Measurements from ENCODE around the gene SLC16A10. TPM values are rescaled to one million over a fixed set of nuclear protein-coding genes. Genes with fewer than 3 reads are reported as not detected.
"Not testable (repeated sequence)": the region's sequence is repeated elsewhere in the genome, so short reads cannot be mapped to it uniquely, and the experiment has no call there.

SLC16A10 gene
- total RNA-seq, 4 donors from 2014 or later: 1.5 to 8.9 (median 4.2) TPM

DNA sequence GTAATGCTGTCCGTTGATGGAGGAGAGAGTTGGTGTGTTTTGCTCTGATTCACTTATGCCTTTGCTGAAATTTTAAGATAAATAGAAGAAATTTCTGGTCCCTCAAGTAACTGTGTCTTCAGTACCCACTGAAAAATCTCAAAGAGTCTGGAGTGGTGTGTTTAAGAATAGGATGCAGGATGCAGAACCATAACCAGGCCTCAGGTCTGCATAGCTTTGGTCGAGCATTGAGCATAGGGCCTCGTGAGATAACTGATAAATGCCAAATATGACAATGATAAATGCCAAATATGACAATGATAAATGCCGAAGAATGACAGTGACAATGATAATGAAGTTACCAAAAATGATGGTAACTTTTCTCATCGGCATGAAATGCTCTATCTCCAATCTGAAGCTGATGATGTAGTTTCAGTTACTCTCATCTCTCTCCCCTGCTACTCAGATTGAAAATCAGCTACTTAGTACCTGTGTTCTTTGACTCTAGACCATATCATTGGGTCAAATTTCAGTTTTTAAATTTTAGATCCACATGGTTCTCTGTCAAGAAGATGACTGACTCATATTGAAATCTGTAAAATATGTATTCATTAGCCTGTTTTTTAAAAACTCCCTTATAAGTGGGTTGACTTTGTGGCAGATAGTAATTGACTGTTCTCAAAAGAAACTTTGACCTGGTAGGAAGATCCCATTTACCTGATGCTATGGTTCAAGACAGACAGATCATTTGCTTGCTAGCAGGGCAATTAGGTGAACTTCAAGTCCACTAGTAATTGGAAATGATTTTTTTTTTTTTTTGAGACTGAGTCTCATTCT lies 96.6 kb downstream of the SLC16A10 start:
- Histone ChIP-seq H3K4me3 (no peak overlapping the region), H3K27me3 (no peaks in the 10 kb centered on the region), H3K27ac (no peak overlapping the region), H3K9me3 (no peaks in the 10 kb centered on the region), H3K4me1 (no peaks in the 10 kb centered on the region), H3K36me3 (no peaks in the 10 kb centered on the region)
- no peak for DNase-seq
- in situ Hi-C loops (cut with MboI; ENCODE audit: low pct_ligation_motif_present in 1 of 4, low pct_unique_long_range_greater_than_20kb in 1 of 4, low sequenced_read_pairs in 3 of 4): no loop called here
- intact Hi-C loops (cut with DNase I; ENCODE audit: low total_unique reads): no loop called here
- WGBS, 2 donors (ENCODE audit: low coverage in 1 of 2): 66 to 76% methylated on average over 4 to 5 of the region's 5 CpGs
- TF ChIP-seq, protein P1, sequence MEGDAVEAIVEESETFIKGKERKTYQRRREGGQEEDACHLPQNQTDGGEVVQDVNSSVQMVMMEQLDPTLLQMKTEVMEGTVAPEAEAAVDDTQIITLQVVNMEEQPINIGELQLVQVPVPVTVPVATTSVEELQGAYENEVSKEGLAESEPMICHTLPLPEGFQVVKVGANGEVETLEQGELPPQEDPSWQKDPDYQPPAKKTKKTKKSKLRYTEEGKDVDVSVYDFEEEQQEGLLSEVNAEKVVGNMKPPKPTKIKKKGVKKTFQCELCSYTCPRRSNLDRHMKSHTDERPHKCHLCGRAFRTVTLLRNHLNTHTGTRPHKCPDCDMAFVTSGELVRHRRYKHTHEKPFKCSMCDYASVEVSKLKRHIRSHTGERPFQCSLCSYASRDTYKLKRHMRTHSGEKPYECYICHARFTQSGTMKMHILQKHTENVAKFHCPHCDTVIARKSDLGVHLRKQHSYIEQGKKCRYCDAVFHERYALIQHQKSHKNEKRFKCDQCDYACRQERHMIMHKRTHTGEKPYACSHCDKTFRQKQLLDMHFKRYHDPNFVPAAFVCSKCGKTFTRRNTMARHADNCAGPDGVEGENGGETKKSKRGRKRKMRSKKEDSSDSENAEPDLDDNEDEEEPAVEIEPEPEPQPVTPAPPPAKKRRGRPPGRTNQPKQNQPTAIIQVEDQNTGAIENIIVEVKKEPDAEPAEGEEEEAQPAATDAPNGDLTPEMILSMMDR (IDR thresholded peaks at IDR 0.05): no peak
- no peak for TF ChIP-seq EP300 (IDR thresholded peaks at IDR 0.05; ENCODE audit: low read depth)
- no peak for TF ChIP-seq POLR2AphosphoS5 (IDR thresholded peaks at IDR 0.05)
- no peak for TF ChIP-seq POLR2A (IDR thresholded peaks at IDR 0.05)

GRCh38 chr6:111184827-111185532 lies 97.7 kb downstream of the SLC16A10 start:
- H3K27me3 ChIP-seq: no peaks in the 10 kb centered on the region
- in situ Hi-C loops (cut with MboI; ENCODE audit: low pct_ligation_motif_present in 1 of 4, low pct_unique_long_range_greater_than_20kb in 1 of 4, low sequenced_read_pairs in 3 of 4) (no loop called here), intact Hi-C loops (cut with DNase I; ENCODE audit: low total_unique reads) (no loop called here)
- no peaks in the 10 kb centered on the region for H3K36me3 ChIP-seq
- 78 to 85% methylated on average over 4 to 6 of the region's 6 CpGs for WGBS, 2 donors (ENCODE audit: low coverage in 1 of 2)
- no peak overlapping the region for H3K4me3 ChIP-seq
- no peak overlapping the region for H3K27ac ChIP-seq
- TF ChIP-seq POLR2AphosphoS5 (IDR thresholded peaks at IDR 0.05): no peak
- TF ChIP-seq EP300 (IDR thresholded peaks at IDR 0.05; ENCODE audit: low read depth): no peak
- TF ChIP-seq, protein P1 (IDR thresholded peaks at IDR 0.05): no peak
- TF ChIP-seq POLR2A (IDR thresholded peaks at IDR 0.05): no peak
- no peaks in the 10 kb centered on the region for H3K9me3 ChIP-seq
- H3K4me1 ChIP-seq: no peaks in the 10 kb centered on the region
- DNase-seq: no peak

DNA sequence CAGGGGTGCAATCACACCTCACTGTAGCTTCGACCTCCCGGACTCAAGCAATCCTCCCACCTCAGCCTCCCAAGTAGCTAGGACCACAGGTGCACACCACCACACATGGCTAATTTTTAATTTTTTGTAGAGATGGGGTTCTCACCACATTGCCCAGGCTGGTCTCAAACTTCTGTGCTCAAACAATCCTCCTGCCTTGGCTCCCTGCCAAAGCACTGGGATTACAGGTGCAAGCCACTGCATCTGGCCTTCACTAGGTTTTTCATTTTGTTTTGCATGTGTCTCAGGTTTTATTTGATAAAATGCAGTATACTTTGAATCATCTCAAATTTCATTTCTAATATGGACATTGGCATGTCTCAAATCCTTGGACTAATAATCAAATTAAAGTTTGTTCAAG lies 98.7 kb downstream of the SLC16A10 start:
- Histone ChIP-seq H3K9me3 (no peaks in the 10 kb centered on the region), H3K36me3 (no peaks in the 10 kb centered on the region), H3K4me1 (no peaks in the 10 kb centered on the region), H3K4me3 (no peak overlapping the region), H3K27ac (no peak overlapping the region), H3K27me3 (no peaks in the 10 kb centered on the region)
- TF ChIP-seq EP300 (IDR thresholded peaks at IDR 0.05; ENCODE audit: low read depth) (no peak), POLR2A (IDR thresholded peaks at IDR 0.05) (no peak), POLR2AphosphoS5 (IDR thresholded peaks at IDR 0.05) (no peak)
- TF ChIP-seq, protein P1 (IDR thresholded peaks at IDR 0.05): no peak
- 94 to 100% methylated on average over 1 to 2 of the region's 2 CpGs for WGBS, 2 donors (ENCODE audit: low coverage in 1 of 2)
- intact Hi-C loops (cut with DNase I; ENCODE audit: low total_unique reads): no loop called here
- no peak for DNase-seq
- in situ Hi-C loops (cut with MboI; ENCODE audit: low pct_ligation_motif_present in 1 of 4, low pct_unique_long_range_greater_than_20kb in 1 of 4, low sequenced_read_pairs in 3 of 4): no loop called here

- intact Hi-C loops (cut with DNase I; ENCODE audit: low total_unique reads) (no loop called here), in situ Hi-C loops (cut with MboI; ENCODE audit: low pct_ligation_motif_present in 1 of 4, low pct_unique_long_range_greater_than_20kb in 1 of 4, low sequenced_read_pairs in 3 of 4) (no loop called here)
- Histone ChIP-seq H3K9me3 (no peaks in the 10 kb centered on the region), H3K27me3 (no peaks in the 10 kb centered on the region), H3K36me3 (no peaks in the 10 kb centered on the region), H3K27ac (no peak overlapping the region), H3K4me3 (no peak overlapping the region), H3K4me1 (no peaks in the 10 kb centered on the region)
- WGBS, 2 donors (ENCODE audit: low coverage in 1 of 2): 79 to 100% methylated on average over 1 of the region's 1 CpG
- no peak for TF ChIP-seq POLR2A (IDR thresholded peaks at IDR 0.05)
- no peak for DNase-seq
Observed at GRCh38 chr6:111187874-111188273, 100.6 kb downstream of the SLC16A10 start.

DNA sequence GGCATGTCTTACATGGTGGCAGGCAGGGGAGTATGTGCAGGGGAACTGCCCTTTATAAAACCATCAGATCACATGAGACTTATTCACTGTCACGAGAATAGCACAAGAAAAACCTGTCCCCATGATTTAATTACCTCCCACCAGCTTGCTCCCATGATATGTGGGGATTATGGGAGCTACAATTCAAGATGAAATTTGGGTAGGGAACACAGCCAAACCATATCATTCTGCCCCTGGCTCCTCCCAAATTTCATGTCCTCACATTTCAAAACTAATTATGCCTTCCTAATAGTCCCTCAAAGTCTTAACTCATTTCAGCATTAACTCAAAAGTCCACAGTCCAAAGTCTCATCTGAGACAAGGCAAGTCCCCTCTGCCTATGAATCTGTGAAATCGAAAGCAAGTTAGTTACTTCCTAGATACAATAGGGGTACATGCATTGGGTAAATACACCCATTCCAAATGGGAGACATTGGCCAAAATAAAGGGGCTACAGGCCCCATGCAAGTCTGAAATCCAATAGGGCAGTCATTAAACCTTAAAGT lies 102.4 kb downstream of the SLC16A10 start:
- H3K9me3 ChIP-seq; H3K27ac ChIP-seq; H3K27me3 ChIP-seq; H3K4me1 ChIP-seq; DNase-seq; in situ Hi-C loops (cut with MboI; ENCODE audit: low pct_ligation_motif_present in 1 of 4, low pct_unique_long_range_greater_than_20kb in 1 of 4, low sequenced_read_pairs in 3 of 4); intact Hi-C loops (cut with DNase I; ENCODE audit: low total_unique reads); H3K4me3 ChIP-seq; H3K36me3 ChIP-seq: not testable (repeated sequence)
- WGBS, 2 donors (ENCODE audit: low coverage in 1 of 2): 77 to 87% methylated on average over 2 of the region's 2 CpGs
